ENCODE results near the gene TBC1D5.

TBC1D5 gene

GRCh38 chr3:17431004-17431403 is 311.4 kb downstream of the TBC1D5 start:
- no peak overlapping the region for H3K4me3 ChIP-seq (ENCODE audit: low read depth, low read length)
- peak; percentile 36 for DNase-seq (ENCODE audit: low read depth)
- TF ChIP-seq MAX (IDR thresholded peaks at IDR 0.05; ENCODE audit: low read depth, low read length) (no peak), MYC (IDR thresholded peaks at IDR 0.05; ENCODE audit: low read depth, low read length) (no peak), CTCF (IDR thresholded peaks at IDR 0.05; ENCODE audit: low read depth, low read length) (no peak), POLR2A (IDR thresholded peaks at IDR 0.05; ENCODE audit: extremely low read depth, insufficient read length) (no peak)

GRCh38 chr3:17430582-17430981 is 311.8 kb downstream of the TBC1D5 start:
- no peak for DNase-seq (ENCODE audit: low read depth)
- no peak for TF ChIP-seq MAX (IDR thresholded peaks at IDR 0.05; ENCODE audit: low read depth, low read length)
- no peak for TF ChIP-seq POLR2A (IDR thresholded peaks at IDR 0.05; ENCODE audit: extremely low read depth, insufficient read length)
- TF ChIP-seq CTCF (IDR thresholded peaks at IDR 0.05; ENCODE audit: low read depth, low read length), result no peak
- no peak for TF ChIP-seq MYC (IDR thresholded peaks at IDR 0.05; ENCODE audit: low read depth, low read length)
- no peak overlapping the region for H3K4me3 ChIP-seq (ENCODE audit: low read depth, low read length)

DNA sequence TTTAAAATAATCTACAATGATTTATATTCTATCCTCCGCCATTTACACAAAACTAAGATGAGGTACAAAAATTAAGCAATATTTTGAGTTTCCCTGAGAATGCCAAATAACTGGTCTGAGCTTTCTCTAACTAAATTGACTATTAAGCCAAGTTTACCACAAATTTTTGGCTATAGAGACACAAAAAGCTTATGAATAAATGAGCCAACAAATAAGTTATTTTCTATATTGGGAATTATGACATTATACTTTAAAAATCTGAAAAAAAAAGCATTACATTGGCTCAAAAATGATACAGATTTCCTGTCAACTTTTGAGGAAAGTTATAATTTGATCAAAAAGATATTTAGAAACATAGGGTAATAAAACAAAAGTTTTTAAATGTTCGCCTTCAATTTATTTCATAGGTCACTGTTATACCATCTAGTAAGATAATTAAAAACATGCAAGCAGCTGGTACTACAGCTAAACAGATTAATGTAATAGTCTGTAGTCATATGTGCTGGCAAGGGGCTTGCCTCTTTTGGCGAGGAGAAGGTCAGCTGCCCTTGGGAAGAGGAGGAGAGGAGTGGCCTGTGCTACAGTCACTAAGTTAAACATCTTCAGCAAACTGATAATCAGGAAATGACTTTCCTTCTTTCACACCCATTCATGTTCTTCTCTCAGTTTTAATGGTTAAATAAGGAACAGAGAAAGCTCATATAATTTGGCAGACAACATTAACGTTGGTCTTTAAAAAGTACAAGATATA is 318.5 kb downstream of the TBC1D5 start:
- TF ChIP-seq POLR2A (IDR thresholded peaks at IDR 0.05; ENCODE audit: extremely low read depth, insufficient read length) (no peak), MYC (IDR thresholded peaks at IDR 0.05; ENCODE audit: low read depth, low read length) (no peak), MAX (IDR thresholded peaks at IDR 0.05; ENCODE audit: low read depth, low read length) (no peak), CTCF (IDR thresholded peaks at IDR 0.05; ENCODE audit: low read depth, low read length) (no peak)
- DNase-seq (ENCODE audit: low read depth), result no peak

GRCh38 chr3:17422636-17423035 is 319.8 kb downstream of the TBC1D5 start:
- no peak for DNase-seq (ENCODE audit: low read depth)
- TF ChIP-seq MYC (IDR thresholded peaks at IDR 0.05; ENCODE audit: low read depth, low read length) (no peak), MAX (IDR thresholded peaks at IDR 0.05; ENCODE audit: low read depth, low read length) (no peak), POLR2A (IDR thresholded peaks at IDR 0.05; ENCODE audit: extremely low read depth, insufficient read length) (no peak), CTCF (IDR thresholded peaks at IDR 0.05; ENCODE audit: low read depth, low read length) (no peak)

More for the DNA sequence above, 318.5 kb downstream of the TBC1D5 start:
- H3K4me3 ChIP-seq (ENCODE audit: low read depth, low read length), result no peak overlapping the region

DNA sequence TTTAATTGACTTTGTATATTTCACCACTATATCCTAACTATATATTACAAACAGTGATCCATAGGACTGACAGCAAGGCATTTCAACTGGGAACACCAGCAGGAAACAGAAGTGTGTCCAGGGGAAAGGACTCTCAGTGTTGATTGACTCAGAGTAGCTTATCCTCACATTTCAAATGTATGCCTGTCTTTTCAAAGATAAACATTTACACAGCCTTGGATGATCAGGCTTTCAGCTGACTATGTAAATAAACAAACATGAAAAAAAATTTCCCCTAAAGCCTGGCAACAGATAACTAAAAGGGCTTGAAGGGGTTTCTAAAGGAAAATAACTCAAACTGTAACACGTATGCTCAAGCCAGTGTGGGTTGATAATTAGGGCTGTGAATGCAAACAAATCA is 321.8 kb downstream of the TBC1D5 start:
- TF ChIP-seq CTCF (IDR thresholded peaks at IDR 0.05; ENCODE audit: low read depth, low read length) (no peak), MYC (IDR thresholded peaks at IDR 0.05; ENCODE audit: low read depth, low read length) (no peak), MAX (IDR thresholded peaks at IDR 0.05; ENCODE audit: low read depth, low read length) (no peak), POLR2A (IDR thresholded peaks at IDR 0.05; ENCODE audit: extremely low read depth, insufficient read length) (no peak)
- no peak for DNase-seq (ENCODE audit: low read depth)
- no peak overlapping the region for H3K4me3 ChIP-seq (ENCODE audit: low read depth, low read length)

More at GRCh38 chr3:17422636-17423035, 319.8 kb downstream of the TBC1D5 start:
- no peak overlapping the region for H3K4me3 ChIP-seq (ENCODE audit: low read depth, low read length)

Data from NB4 (cell line).